HG03095 (cell line): ENCODE measurements around the gene BTBD1.

Source experiments
- ATAC-seq: cut with Tn5 transposase; IDR thresholded peaks from one replicate; pipeline ENCODE4 v1.9.1; 2021; ENCODE audit warnings: moderate library complexity; ENCODE audit not compliant: unreplicated experiment

BTBD1 gene

DNA sequence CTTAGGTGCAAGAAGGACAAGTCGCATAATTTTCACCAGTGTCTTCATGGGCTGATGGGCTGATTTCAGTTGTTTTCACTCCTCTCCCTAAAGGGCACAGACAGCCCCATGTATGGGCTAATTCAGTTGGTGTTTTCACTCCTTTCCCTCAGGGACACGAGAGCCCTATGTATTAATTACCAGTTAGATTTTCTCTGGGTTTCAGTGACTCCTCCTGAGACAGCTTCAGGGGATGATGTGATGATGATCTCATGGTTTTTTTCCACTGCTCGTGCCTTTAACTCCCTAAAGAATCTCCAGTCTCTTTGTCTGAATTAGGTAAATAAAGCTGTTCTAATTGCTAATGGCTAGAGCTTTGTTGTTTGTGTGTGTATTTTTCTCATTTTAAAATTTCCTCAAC lies 71.1 kb downstream of the BTBD1 start:
- no peak for ATAC-seq

DNA sequence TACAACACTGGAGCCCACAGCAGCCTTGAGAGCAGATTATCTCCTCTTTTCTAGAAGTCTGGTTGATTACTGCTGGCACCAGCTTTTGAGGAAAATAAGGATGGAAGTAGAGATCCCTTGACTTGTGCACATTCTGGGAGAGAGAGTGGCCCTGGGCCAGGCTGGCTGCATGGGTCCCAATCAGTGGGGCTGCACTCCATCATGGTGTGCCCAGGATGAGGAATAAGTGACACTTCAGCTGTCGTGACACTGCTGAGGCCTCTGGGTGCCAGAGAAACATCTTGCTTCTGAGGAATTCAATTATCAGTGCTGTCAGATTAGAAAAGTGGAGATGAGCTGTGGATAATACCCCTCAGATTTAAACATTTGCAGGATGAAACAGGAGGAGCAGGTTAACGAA lies 72.0 kb downstream of the BTBD1 start:
- ATAC-seq, result no peak

DNA sequence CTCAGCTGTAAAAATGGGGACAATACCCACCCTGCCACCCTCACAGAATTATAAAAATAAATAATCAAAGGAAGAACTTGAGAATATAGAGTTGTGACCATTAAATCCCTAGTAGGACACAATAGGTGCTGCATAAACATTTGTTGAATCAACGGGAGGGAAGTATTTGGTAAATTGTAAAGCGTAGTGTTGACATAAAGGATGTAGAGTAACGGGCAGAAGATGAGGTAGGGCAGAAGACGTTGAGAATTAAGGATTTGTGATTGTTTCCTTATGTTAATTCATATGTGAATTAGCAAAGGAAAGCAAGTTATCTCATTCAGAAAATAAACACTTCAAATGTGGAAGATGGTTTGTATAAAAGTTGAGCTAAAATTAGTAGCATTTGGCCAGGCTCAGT lies 73.9 kb downstream of the BTBD1 start:
- no peak for ATAC-seq

DNA sequence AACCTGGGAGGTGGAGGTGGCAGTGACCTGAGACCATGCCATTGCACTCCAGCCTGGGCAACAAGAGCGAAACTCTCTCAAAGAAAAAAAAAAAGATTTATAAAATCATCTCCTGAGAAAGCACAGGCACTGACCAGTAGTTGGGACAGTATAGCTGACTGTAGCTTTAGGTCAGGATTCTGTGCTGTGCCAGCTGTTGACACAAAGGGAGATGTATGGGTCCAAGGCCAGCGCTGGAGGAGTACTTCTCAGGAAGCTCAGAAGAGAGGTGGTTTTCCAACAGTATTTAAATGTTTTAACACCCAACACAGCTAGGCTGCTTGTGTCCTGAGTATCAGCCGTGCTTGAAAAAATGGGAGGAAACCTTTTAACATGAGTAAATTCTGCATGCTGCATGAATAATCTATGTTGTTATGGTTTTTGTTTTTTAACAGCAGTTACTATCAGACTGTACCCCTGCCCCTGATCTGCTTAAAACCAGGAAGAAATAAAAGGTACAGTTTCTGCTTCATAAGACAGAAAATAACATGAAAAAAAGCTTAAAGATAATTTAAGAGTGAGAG lies 74.5 kb downstream of the BTBD1 start:
- ATAC-seq, result no peak

DNA sequence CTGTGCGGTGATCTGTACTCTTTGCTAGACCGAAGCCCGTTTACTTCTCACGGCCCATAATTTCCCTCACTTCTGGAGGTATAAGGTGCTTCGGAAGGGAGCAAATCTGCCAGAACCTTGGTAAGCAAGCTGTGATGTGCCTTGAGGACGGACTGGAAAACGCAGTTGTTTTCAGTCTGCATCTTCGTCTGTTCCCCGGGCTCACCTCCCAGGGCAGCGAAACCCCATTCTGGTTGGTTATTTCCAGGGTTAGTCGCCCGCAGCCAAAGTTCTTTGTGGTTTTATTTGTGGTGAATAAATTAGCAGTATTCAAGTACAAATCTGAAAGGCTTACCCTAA lies 80.6 kb downstream of the BTBD1 start:
- peak; percentile 22 for ATAC-seq

DNA sequence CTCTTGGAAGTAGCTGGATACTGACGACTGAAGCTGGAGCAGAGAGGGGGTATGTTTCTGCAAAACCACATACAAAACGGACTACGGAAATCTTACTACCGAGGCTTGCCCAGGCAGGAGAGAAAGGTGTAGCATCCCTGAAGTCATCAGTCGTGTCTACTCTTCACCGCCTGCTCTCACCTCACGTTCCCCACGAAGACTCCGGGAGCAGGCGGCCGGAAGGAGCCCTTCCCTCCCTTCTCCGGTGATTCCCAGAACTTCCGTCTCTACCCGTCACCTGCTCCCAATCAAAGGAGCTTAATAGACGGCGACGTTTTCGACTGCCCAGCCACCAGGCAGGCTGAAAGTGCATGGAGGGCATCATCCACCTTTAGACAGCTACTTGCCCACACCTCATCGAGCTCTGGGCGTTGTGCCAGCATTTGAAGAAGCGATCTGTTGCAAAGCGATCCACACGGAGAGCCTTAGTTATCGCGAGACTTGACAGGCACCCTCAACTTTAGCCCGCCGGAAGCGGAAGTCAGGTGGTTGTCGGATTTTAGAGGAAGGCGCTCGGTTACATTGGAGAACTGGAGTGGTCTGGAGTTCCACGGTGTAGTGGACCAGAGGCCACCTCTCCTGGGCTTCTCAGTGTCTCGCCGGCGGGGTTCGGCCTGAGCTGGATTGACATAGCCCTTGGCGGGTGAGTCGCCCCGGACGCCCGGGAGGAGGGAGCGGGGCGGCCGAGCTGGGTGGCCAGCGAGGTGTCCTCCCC lies 81.2 kb downstream of the BTBD1 start, which contains the start of gene RAMAC:
Gene RAMAC (plus strand): TSS at position 523 of the 754 bp plus-strand sequence. CDS start 2,809 bp downstream, outside the sequence.
- ATAC-seq, result peak; percentile 94

DNA sequence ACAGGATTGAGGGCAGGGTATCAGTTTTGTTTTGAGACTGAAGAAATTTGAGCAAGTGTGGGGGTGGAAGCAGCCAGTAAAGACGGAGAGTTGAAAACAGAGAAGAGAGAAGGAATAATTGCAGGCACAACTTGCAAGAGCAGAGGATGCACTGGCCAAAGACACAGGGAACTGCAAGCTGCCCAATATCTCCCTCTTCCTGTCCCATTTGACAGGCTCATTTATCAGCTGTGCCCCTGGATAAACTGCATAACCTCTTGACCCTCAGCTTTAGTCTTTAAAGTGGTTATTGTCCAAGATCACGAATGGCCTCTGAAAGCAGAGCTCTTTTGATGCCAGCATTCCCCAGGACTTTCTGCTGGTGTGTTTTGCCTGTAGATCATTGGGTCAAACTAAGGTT lies 86.1 kb downstream of the BTBD1 start:
- no peak for ATAC-seq

DNA sequence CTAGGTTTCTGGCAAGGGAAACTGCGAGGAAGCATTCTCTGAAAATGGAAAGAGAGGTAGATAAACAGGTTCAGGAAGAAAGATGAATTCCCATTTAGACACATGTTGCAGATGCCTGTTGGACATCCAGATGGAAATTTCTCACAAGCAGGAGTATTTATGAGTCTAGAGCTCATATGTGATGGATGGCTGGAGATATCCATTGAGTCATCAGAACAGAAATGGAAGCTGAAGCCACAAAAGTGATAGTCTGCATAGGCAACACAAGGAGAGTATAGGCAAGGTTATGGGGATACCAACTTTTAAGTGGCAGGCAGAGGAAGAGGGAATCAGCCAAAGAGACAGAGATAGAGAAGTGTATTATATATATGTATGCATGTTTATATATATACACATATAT lies 87.3 kb downstream of the BTBD1 start:
- no peak for ATAC-seq

DNA sequence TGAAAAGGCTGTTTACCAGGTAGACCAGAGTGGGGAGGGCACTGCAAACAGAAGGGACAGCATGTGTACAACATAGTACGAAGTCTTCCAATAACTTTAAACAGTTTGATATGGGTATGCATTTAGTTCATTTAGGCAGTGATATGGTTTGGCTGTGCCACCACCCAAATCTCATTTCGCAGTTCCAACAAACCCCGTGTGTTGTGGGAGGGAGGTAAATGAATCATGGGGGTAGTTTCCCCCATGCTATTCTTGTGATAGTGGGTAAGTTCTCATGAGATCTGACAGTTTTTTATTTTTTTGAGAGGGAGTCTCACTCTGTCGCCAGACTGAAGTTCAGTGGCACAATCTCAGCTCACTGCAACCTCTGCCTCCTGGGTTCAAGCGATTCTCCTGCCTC lies 88.6 kb downstream of the BTBD1 start:
- ATAC-seq, result no peak

DNA sequence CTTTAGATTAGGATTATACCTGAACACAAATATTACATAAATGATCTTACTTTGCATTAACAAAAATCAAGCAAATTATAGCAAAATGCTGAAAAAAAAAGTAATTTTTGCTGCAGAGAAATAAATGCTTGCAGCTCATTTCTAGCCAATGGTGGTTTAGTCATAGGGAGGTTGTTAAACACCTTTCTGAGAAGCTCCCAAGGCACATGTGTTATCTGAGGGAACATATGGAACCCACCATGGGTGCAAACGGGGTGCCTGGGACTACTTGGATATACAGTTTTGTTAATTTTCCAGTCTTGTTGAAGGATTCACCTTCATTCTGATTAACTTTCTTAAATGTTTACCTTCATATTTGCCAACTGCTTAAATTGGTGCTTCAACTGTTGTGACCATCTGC lies 90.0 kb downstream of the BTBD1 start:
- ATAC-seq, result no peak

DNA sequence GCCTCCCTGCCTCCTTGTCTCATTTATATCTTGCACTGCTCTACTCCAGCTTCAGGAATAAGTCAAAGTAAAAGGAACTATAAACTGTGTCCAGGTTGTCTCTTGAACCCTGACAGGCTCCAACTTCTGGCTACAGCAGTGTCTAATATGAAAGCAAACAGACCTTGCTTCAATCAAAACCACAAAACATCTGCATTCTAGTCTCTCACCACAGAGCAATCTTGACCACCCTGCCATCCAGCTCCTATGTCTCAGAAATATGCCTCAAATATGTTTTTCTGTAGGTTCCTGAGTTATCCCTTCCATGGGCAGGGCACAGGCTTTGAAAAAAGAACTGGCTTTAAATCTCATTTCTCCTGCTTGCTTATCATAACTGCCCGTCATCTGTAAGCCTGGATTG lies 94.1 kb downstream of the BTBD1 start:
- no peak for ATAC-seq

DNA sequence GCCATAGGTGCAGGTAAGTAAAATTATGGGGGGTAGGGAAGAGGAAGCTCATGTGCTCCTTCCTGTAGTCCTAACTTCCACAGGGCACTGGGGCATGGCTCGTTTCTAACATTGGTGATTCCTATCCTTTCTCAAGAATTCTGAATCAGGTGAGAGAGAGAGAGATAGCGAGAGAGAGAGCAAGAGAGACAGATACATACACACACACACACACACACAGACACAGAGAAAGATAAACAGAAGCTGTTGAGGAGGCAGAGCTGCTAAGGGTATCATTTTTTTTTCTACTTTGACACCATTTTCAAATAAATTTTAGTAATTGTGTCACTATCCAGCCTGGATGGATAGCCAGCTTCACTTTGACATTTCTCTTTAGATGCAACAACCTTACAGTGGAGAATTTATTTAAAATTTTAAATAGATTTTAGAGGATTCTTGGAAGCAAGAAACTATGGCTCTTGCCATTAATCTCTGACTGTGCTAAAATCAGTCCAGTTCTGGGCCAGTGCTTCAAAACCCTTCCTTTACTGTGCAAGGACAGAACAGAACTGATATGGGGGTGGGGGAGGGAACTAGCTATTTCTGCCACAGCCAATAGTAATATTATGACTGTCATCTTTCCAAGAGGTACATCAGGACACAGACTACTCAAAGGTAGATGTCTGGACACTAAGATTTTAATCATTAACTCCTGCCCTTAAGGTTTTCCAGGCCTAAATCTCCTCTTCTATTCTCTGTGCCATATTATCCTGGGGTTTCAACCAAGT lies 95.7 kb downstream of the BTBD1 start:
- no peak for ATAC-seq

DNA sequence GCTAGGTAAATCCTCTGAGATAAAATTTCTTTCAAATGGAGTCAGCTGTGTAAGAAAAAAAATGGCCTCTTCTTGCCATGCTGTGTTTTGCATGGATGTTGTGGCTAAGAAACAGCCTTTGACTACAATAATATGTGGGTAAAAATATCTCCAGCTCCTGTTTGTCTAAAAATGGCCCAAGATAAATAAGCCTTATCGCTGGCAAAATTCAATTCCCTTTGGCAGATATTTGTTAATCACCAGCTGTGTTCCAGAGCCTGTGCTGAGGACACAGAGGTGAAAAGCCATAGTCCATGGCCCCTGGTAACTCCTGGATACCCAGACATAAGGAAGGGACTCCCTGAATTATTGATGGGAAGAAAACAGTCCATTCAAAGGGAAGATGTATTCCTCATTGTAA lies 96.4 kb downstream of the BTBD1 start:
- ATAC-seq, result no peak

DNA sequence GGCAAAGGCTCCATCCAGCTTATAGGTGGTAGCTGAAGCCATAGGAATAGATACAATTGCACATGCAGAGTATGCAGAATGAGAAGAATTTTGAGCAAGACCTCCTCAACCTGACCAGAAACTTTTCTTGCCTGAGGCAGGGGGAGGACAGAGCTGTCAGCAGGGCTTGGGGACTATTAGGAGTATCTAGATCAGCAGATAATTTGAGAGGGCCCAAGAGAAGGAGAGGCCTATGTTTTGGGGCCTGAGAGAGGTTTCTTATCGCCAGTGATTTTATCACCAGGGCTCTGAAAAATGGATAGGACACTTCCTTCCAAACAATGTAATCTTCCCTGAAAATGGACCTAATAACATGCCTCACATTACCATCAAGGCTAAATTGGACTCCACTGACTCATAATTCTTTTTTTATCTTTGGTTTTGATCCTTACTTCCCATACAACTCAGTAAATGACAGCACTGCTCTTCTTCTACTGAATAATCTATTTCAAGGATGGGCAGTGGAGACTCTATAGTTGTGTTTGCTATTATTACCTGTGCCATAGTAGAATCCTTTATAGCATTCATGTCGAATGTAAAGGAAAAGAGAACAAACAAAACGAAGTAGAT lies 96.9 kb downstream of the BTBD1 start:
- ATAC-seq, result no peak

DNA sequence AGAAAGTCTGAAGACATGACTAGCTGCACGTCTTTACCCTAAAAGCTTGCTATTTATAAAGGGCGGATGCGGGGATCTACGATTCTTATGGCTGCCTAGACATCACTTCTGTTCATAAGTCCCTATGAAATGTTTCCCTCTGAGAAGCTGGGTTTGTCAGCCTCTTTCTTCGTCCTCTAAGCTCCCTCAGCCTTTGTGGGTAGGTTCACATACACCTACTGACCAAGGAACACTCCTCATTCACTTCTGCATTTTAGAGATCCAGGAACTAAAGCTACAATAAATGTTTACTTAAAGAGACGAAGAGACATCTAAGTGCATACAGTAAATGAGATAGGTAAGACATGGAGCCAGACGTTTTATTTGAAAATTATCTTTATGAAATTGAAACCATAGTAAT lies 97.7 kb downstream of the BTBD1 start:
- no peak for ATAC-seq

DNA sequence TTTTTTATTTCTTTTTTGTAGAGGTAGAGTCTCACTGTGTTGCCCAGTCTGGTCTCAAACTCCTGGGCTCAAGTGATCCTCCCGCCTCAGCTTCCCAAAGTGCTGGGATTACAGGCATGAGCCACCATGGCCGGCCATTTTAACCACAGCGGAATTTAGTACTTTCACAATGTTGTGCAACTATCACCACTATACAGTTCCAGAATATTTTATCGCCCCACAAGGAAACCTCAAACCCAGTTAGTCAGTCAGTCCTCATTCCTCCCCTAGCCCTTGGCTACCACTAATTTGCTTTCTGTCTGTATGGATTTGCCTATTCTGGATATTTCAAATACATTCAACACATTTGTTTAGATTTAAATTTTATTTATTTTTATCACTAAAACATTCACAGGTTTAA lies 99.0 kb downstream of the BTBD1 start:
- no peak for ATAC-seq

DNA sequence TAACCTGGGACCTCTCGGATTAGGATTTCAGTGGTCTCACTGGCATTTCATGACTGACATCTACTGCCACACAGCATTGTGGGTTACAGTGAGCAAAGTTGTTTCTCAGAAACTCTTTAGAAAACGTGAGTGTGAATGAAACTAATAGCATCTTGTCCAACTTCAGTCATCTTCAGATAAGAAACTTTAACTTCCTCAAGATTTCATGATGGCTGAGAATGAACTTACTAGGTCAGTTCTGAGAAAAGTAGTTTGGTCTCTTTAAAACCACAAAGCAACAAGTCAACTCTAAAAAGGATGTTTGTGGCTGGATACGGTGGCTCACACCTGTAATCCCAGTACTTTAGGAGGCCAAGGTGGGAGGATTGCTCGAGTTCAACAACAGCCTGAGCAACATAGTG lies 100.4 kb downstream of the BTBD1 start:
- ATAC-seq, result peak; percentile 81
